Kidney (tissue), 14 donors: ENCODE data around the gene LRRK1. TPM values are rescaled to one million over a fixed set of nuclear protein-coding genes. Genes with fewer than 3 reads are reported as not detected.

ENCODE experiments used
- DNase-seq, 5 donors: peaks; one replicate each; pipeline ENCODE4 v3.0.0-alpha.2; 2013 to 2020
- FAIRE-seq: peaks from 2 replicates; lab custom pipeline; 2012; peaks lifted over from hg19 to GRCh38; lab: Jason Lieb, UNC
- H3K27ac ChIP-seq, 2 donors: one replicate each; pipeline ENCODE4 v1.7.0; 2013; ENCODE audit warnings: low read depth in 2 of 2, low read length in 2 of 2, inconsistent platforms in 1 of 2
- H3K27me3 ChIP-seq: one replicate; pipeline ENCODE4 v1.7.1; 2013; ENCODE audit warnings: low read length, inconsistent platforms; ENCODE audit not compliant: control insufficient read depth, insufficient read depth
- H3K36me3 ChIP-seq, 3 donors: one replicate each; pipeline versions ENCODE4 v1.7.0 to v1.7.1; 2013; ENCODE audit warnings: low read length in 3 of 3, control low read depth in 1 of 3, inconsistent platforms in 1 of 3; ENCODE audit not compliant: insufficient read depth in 3 of 3, control insufficient read depth in 2 of 3
- H3K4me1 ChIP-seq, 3 donors: one replicate each; pipeline versions ENCODE4 v1.7.0 to v1.7.1; 2013; ENCODE audit warnings: low read length in 3 of 3, inconsistent platforms in 1 of 3, low read depth in 1 of 3; ENCODE audit not compliant: control insufficient read depth in 2 of 3, insufficient read depth in 2 of 3
- H3K4me3 ChIP-seq, 3 donors: one replicate each; pipeline versions ENCODE4 v1.7.0 to v1.8.1; 2013; ENCODE audit warnings: low read length in 3 of 3, control low read depth in 1 of 3, inconsistent platforms in 1 of 3
- H3K9ac ChIP-seq, 3 donors: one replicate each; pipeline versions ENCODE4 v1.7.0 to v1.7.1; 2013; ENCODE audit warnings: low read length in 3 of 3, control low read depth in 1 of 3, inconsistent platforms in 1 of 3
- H3K9me3 ChIP-seq, 3 donors: one replicate each; pipeline versions ENCODE4 v1.7.0 to v1.7.1; 2013; ENCODE audit warnings: low read length in 3 of 3, control low read depth in 1 of 3, inconsistent platforms in 1 of 3; ENCODE audit not compliant: control insufficient read depth in 2 of 3, insufficient read depth in 1 of 3
- CTCF ChIP-seq: IDR thresholded peaks from 3 replicates; pipeline ENCODE4 v1.5.1; 2012; ENCODE audit warnings: mild to moderate bottlenecking, moderate library complexity, borderline replicate concordance; ENCODE audit not compliant: insufficient read depth; ENCODE audit errors: extremely low read depth
- intact Hi-C: fragments of 100-400 bp; cut with DNase I; formaldehyde crosslinking; loops from one replicate; pipeline ENCODE4 v1.11.1; 2022
- polyA plus RNA-seq: library from polyadenylated mRNA; stranded (reverse); fragments of 350-450 nt; fragmentation: Illumina TruSeq; extraction: RNeasy Lipid Tissue Mini Kit (QIAGEN cat#74804); gene quantifications from one replicate; pipeline ENCODE4 v1.2.3, GENCODE V29; 2014; ENCODE audit warnings: low read depth, low replicate concordance; ENCODE audit not compliant: insufficient read depth
- total RNA-seq: library from RNA; stranded (reverse); fragmentation: NEBNext Ultra II Directional; extraction: Animal tissue kit (Norgen Biotek cat#: 25700); gene quantifications from one replicate; pipeline ENCODE4 v1.2.1, GENCODE V29; 2021
- donor health status: control.
- donor health status: control.
- donor health status: control.
- donor health status: control.
- donor health status: control.
- donor health status: DM: yes; HTN: yes; CAD: no.
- donor health status: Normal renal cell carcinoma (clear cell type).

The LRRK1 gene
- total and polyA plus RNA-seq, 2 donors from 2014 or later: 1.1 to 24.9 TPM

- Histone ChIP-seq H3K4me3 (no peak overlapping the region), H3K27me3 (no peaks in the 10 kb centered on the region), H3K36me3 (no peaks in the 10 kb centered on the region), H3K4me1 (no peaks in the 10 kb centered on the region), H3K9ac (no peak overlapping the region), H3K9me3 (no peaks in the 10 kb centered on the region), H3K27ac (no peak overlapping the region)
- FAIRE-seq (no peak), DNase-seq (peak in 2 of 5 donors; percentile 37 to 61)
- intact Hi-C loops: no loop called here
- TF ChIP-seq CTCF: no peak
Observed at GRCh38 chr15:101062471-101063171, 143.5 kb downstream of the LRRK1 start.

- TF ChIP-seq CTCF: no peak
- intact Hi-C loops: no loop called here
- Histone ChIP-seq H3K27ac (no peak overlapping the region), H3K9ac (no peak overlapping the region), H3K9me3 (no peaks in the 10 kb centered on the region), H3K27me3 (no peaks in the 10 kb centered on the region), H3K36me3 (no peaks in the 10 kb centered on the region), H3K4me1 (no peaks in the 10 kb centered on the region), H3K4me3 (no peak overlapping the region)
- DNase-seq: peak in 1 of 5 donors; percentile 49
- FAIRE-seq: no peak
Observed at GRCh38 chr15:101063212-101063611, 144.1 kb downstream of the LRRK1 start.

GRCh38 chr15:101063891-101064794, 145.0 kb downstream of the LRRK1 start:
- no peaks in the 10 kb centered on the region for H3K4me1 ChIP-seq
- H3K9ac ChIP-seq: no peak overlapping the region
- intact Hi-C loops: no loop called here
- no peak for TF ChIP-seq CTCF
- H3K27me3 ChIP-seq: no peaks in the 10 kb centered on the region
- DNase-seq (peak in 4 of 5 donors; percentile 42 to 84 (median 59)), FAIRE-seq (no peak)
- H3K36me3 ChIP-seq: no peaks in the 10 kb centered on the region
- H3K9me3 ChIP-seq: no peaks in the 10 kb centered on the region
- no peak overlapping the region for H3K27ac ChIP-seq
- no peak overlapping the region for H3K4me3 ChIP-seq
